Common myeloid progenitor, CD34-positive (primary cell): Measurements from ENCODE around the gene LDLR.
A peak's percentile ranks its signal among the peaks of the same experiment; 100 is the strongest.
"Not testable (repeated sequence)": the region's sequence is repeated elsewhere in the genome, so short reads cannot be mapped to it uniquely, and the experiment has no call there.

ENCODE experiments used
- CTCF ChIA-PET: fragments of 350-600 bp; sonication (Branson Sonifier 250); formaldehyde crosslinking; loops from one replicate; lab custom pipeline; 2021; ENCODE audit warnings: antibody characterized with exemption; lab: Charles Lee
- POLR2A ChIA-PET: fragments of 350-600 bp; sonication (Branson Sonifier 250); formaldehyde crosslinking; loops from one replicate; lab custom pipeline; 2021; ENCODE audit warnings: antibody characterized with exemption; lab: Charles Lee
- DNase-seq, 3 donors: peaks; one replicate each; pipeline versions ENCODE4 v3.0.0 to v3.0.0-alpha.2; 2013
- H3K27ac ChIP-seq, 2 experiments: 1 replicate in 1 of 2; 2 replicates in 1 of 2; pipeline ENCODE4 v1.7.0; 2013; ENCODE audit warnings: inconsistent platforms in 2 of 2, low read length in 2 of 2, mild to moderate bottlenecking in 2 of 2, low read depth in 1 of 2, moderate library complexity in 1 of 2; ENCODE audit not compliant: severe bottlenecking in 2 of 2, insufficient read depth in 1 of 2, poor library complexity in 1 of 2
- H3K27me3 ChIP-seq, 5 experiments: replicated peaks in 2 of 5; 1 replicate in 3 of 5; 2 replicates in 2 of 5; pipeline versions ENCODE4 v1.6.1 to v1.7.0; 2013; ENCODE audit warnings: low read length in 4 of 5, mild to moderate bottlenecking in 2 of 5, moderate library complexity in 2 of 5, inconsistent platforms in 1 of 5; ENCODE audit not compliant: insufficient read depth in 5 of 5, control insufficient read depth in 4 of 5
- H3K36me3 ChIP-seq, 4 experiments: 1 replicate in 2 of 4; 2 replicates in 2 of 4; pipeline versions ENCODE4 v1.6.1 to v1.7.0; 2013; ENCODE audit warnings: low read length in 3 of 4, control low read depth in 1 of 4, mild to moderate bottlenecking in 1 of 4; ENCODE audit not compliant: control insufficient read depth in 4 of 4, insufficient read depth in 4 of 4
- H3K4me1 ChIP-seq, 4 experiments: 1 replicate in 3 of 4; 2 replicates in 1 of 4; pipeline versions ENCODE4 v1.6.1 to v1.7.1; 2013; ENCODE audit warnings: low read length in 3 of 4, mild to moderate bottlenecking in 3 of 4, control low read depth in 1 of 4, inconsistent platforms in 1 of 4, moderate library complexity in 1 of 4; ENCODE audit not compliant: control insufficient read depth in 4 of 4, insufficient read depth in 4 of 4; ENCODE audit errors: control extremely low read depth in 1 of 4
- H3K4me3 ChIP-seq, 7 experiments: 1 replicate in 4 of 7; 2 replicates in 3 of 7; pipeline versions ENCODE4 v1.5.1 to v1.7.0; 2013; ENCODE audit warnings: mild to moderate bottlenecking in 7 of 7, low read length in 6 of 7, moderate library complexity in 6 of 7, inconsistent platforms in 2 of 7, low read depth in 2 of 7, control low read depth in 1 of 7; ENCODE audit not compliant: insufficient read depth in 4 of 7, control insufficient read depth in 1 of 7; ENCODE audit errors: extremely low read depth in 1 of 7
- H3K9me3 ChIP-seq, 5 experiments: 1 replicate in 4 of 5; 2 replicates in 1 of 5; pipeline versions ENCODE4 v1.6.1 to v1.7.1; 2013; ENCODE audit warnings: low read length in 4 of 5, mild to moderate bottlenecking in 2 of 5, inconsistent platforms in 1 of 5, low read depth in 1 of 5, moderate library complexity in 1 of 5; ENCODE audit not compliant: control insufficient read depth in 4 of 5, insufficient read depth in 2 of 5; ENCODE audit errors: control extremely low read depth in 1 of 5
- WGBS: methylation state at CpG from one replicate; pipeline ENCODE4 v1.1.5; 2013; ENCODE audit not compliant: insufficient coverage; 5-methylcytosine and 5-hydroxymethylcytosine counted together

Gene LDLR

GRCh38 chr19:11069561-11069960 lies 19.7 kb upstream of the LDLR start:
- ChIA-PET CTCF (no interaction called here), POLR2A (interaction anchor here (0.6 kb wide), 1 partner anchor 11 kb away, joined by 3 read pairs; no protein-coding TSS in a partner anchor)
- H3K4me3 ChIP-seq: no peak overlapping the region
- peaks cover 0 to 23% (median 9%) of the 10 kb centered on the region in 4 experiments for H3K36me3 ChIP-seq
- WGBS: 98% methylated on average over 8 of the region's 9 CpGs
- peaks cover 0 to 12% (median 7%) of the 10 kb centered on the region in 4 experiments for H3K4me1 ChIP-seq
- H3K27me3 ChIP-seq: no peaks in the 10 kb centered on the region
- DNase-seq: no peak
- no peak overlapping the region for H3K27ac ChIP-seq
- peaks cover 0 to 3% (median 0%) of the 10 kb centered on the region in 5 experiments for H3K9me3 ChIP-seq

- no peak for DNase-seq
- 100% methylated on average over 2 of the region's 4 CpGs for whole genome bisulfite sequencing
- no peaks in the 10 kb centered on the region for H3K27me3 ChIP-seq
- no peak overlapping the region for H3K4me3 ChIP-seq
- no peak overlapping the region for H3K27ac ChIP-seq
- peaks cover 0 to 3% (median 0%) of the 10 kb centered on the region in 5 experiments for H3K9me3 ChIP-seq
- peaks cover 0 to 18% (median 7%) of the 10 kb centered on the region in 4 experiments for H3K36me3 ChIP-seq
- CTCF ChIA-PET: interaction anchor here (0.6 kb wide), 1 partner anchor 11 kb away, joined by 3 read pairs; no protein-coding TSS in a partner anchor
- H3K4me1 ChIP-seq: peaks cover 0 to 11% (median 10%) of the 10 kb centered on the region in 4 experiments
- POLR2A ChIA-PET: interaction anchor here (0.6 kb wide), 1 partner anchor 11 kb away, joined by 3 read pairs; no protein-coding TSS in a partner anchor
Measured at GRCh38 chr19:11070123-11070522, 19.1 kb upstream of the LDLR start.

GRCh38 chr19:11073568-11073967 lies 15.7 kb upstream of the LDLR start:
- no peak overlapping the region for H3K4me3 ChIP-seq
- no peaks in the 10 kb centered on the region for H3K9me3 ChIP-seq
- ChIA-PET CTCF (interaction anchor here (1.2 kb wide), 1 partner anchor 8 kb away, joined by 3 read pairs; no protein-coding TSS in a partner anchor), POLR2A (no interaction called here)
- no peak overlapping the region for H3K27ac ChIP-seq
- peaks cover 0 to 12% (median 11%) of the 10 kb centered on the region in 4 experiments for H3K4me1 ChIP-seq
- 100% methylated on average over 4 of the region's 9 CpGs for WGBS
- H3K36me3 ChIP-seq: no peaks in the 10 kb centered on the region
- DNase-seq: peak in 2 of 3 donors; percentile 31
- no peaks in the 10 kb centered on the region for H3K27me3 ChIP-seq

GRCh38 chr19:11076792-11077191 lies 12.5 kb upstream of the LDLR start:
- H3K36me3 ChIP-seq, H3K27ac ChIP-seq, H3K9me3 ChIP-seq, H3K27me3 ChIP-seq, CTCF ChIA-PET, DNase-seq, H3K4me3 ChIP-seq: not testable (repeated sequence)
- 92% methylated on average over 7 of the region's 9 CpGs for WGBS
- H3K4me1 ChIP-seq: peaks cover 0 to 12% (median 11%) of the 10 kb centered on the region in 4 experiments
- POLR2A ChIA-PET: interaction anchor here (1.3 kb wide), 1 partner anchor 12 kb away, joined by 8 read pairs; the partner anchor contains the start of gene LDLR

- ChIA-PET POLR2A (interaction anchor here (0.7 kb wide), 1 partner anchor 37 kb away, joined by 3 read pairs; no protein-coding TSS in a partner anchor), CTCF (no interaction called here)
- no peak overlapping the region for H3K4me3 ChIP-seq
- H3K4me1 ChIP-seq: peaks cover 0 to 12% (median 9%) of the 10 kb centered on the region in 4 experiments
- 99% methylated on average over 10 of the region's 11 CpGs for WGBS
- no peak for DNase-seq
- H3K27ac ChIP-seq: no peak overlapping the region
- no peaks in the 10 kb centered on the region for H3K27me3 ChIP-seq
- H3K9me3 ChIP-seq: no peaks in the 10 kb centered on the region
- H3K36me3 ChIP-seq: no peaks in the 10 kb centered on the region
Measured at GRCh38 chr19:11078893-11079292, 10.4 kb upstream of the LDLR start.

GRCh38 chr19:11079999-11080398 lies 9.3 kb upstream of the LDLR start:
- POLR2A ChIA-PET: no interaction called here
- no peaks in the 10 kb centered on the region for H3K36me3 ChIP-seq
- peaks cover 0 to 4% (median under 1%) of the 10 kb centered on the region in 4 experiments for H3K4me1 ChIP-seq
- no peak overlapping the region for H3K27ac ChIP-seq
- no peaks in the 10 kb centered on the region for H3K27me3 ChIP-seq
- H3K9me3 ChIP-seq: no peaks in the 10 kb centered on the region
- no peak for DNase-seq
- H3K4me3 ChIP-seq: no peak overlapping the region
- CTCF ChIA-PET: interaction anchor here (1.1 to 1.9 kb wide), 2 partner anchors 9 to 17 kb away, joined by 3 to 4 read pairs; partner anchors contain the start of gene LDLR
- WGBS: over 99% methylated on average over 8 of the region's 9 CpGs

- no peak for DNase-seq
- ChIA-PET CTCF (interaction anchor here (0.6 to 4.6 kb wide), 5 partner anchors 24 to 190 kb away, joined by 3 to 21 read pairs (median 3); partner anchors contain the start of gene SPC24), POLR2A (interaction anchor here (0.6 to 1.3 kb wide), 2 partner anchors 12 to 163 kb away, joined by 3 to 8 read pairs; no protein-coding TSS in a partner anchor)
- WGBS: 100% methylated on average over 2 of the region's 4 CpGs
- Histone ChIP-seq H3K27ac (peak overlapping the region in 1 of 2 experiments; percentile 90), H3K4me1 (peaks cover 23 to 41% (median 34%) of the 10 kb centered on the region in 4 experiments), H3K4me3 (peak overlapping the region in 1 of 7 experiments; percentile 89), H3K36me3 (peaks cover 0 to 21% (median under 1%) of the 10 kb centered on the region in 4 experiments), H3K9me3 (no peaks in the 10 kb centered on the region), H3K27me3 (no peaks in the 10 kb centered on the region)
Measured at GRCh38 chr19:11087870-11088505, 1.3 kb upstream of the LDLR start.
